Muscle layer of duodenum (tissue), 2 donors: ENCODE measurements around the gene DNAJC3.
"Not testable (repeated sequence)": the region's sequence is repeated elsewhere in the genome, so short reads cannot be mapped to it uniquely, and the experiment has no call there.

ENCODE experiments used
- H3K27ac ChIP-seq: one replicate; pipeline ENCODE4 v1.7.0; 2013; ENCODE audit warnings: mild to moderate bottlenecking, low read length
- H3K27me3 ChIP-seq: one replicate; pipeline ENCODE4 v1.7.0; 2013; ENCODE audit warnings: low read depth, mild to moderate bottlenecking, control low read depth, low read length
- H3K36me3 ChIP-seq, 2 donors: one replicate each; pipeline ENCODE4 v1.7.0; 2013; ENCODE audit warnings: low read length in 2 of 2, control low read depth in 1 of 2, mild to moderate bottlenecking in 1 of 2; ENCODE audit not compliant: insufficient read depth in 2 of 2, control insufficient read depth in 1 of 2
- H3K4me1 ChIP-seq, 2 donors: one replicate each; pipeline ENCODE4 v1.7.0; 2013; ENCODE audit warnings: low read length in 2 of 2, mild to moderate bottlenecking in 2 of 2, control low read depth in 1 of 2, moderate library complexity in 1 of 2; ENCODE audit not compliant: insufficient read depth in 2 of 2, control insufficient read depth in 1 of 2
- H3K4me3 ChIP-seq, 2 donors: one replicate each; pipeline ENCODE4 v1.7.0; 2013; ENCODE audit warnings: low read length in 2 of 2, low read depth in 1 of 2, mild to moderate bottlenecking in 1 of 2
- H3K9me3 ChIP-seq, 2 donors: one replicate each; pipeline ENCODE4 v1.7.0; 2013; ENCODE audit warnings: low read length in 2 of 2, control low read depth in 1 of 2, mild to moderate bottlenecking in 1 of 2; ENCODE audit not compliant: control insufficient read depth in 1 of 2
- donor health status: healthy.

Gene DNAJC3

GRCh38 chr13:95722241-95722640, 45.3 kb downstream of the DNAJC3 start:
- no peaks in the 10 kb centered on the region for H3K27me3 ChIP-seq
- H3K4me3 ChIP-seq = no peak overlapping the region
- H3K27ac ChIP-seq = no peak overlapping the region
- no peaks in the 10 kb centered on the region for H3K9me3 ChIP-seq
- H3K4me1 ChIP-seq = peaks cover 0 to 9% of the 10 kb centered on the region in 2 donors
- peaks cover 13 to 16% of the 10 kb centered on the region in 2 donors for H3K36me3 ChIP-seq

- no peaks in the 10 kb centered on the region for H3K27me3 ChIP-seq
- H3K4me1 ChIP-seq = peaks cover 0 to 9% of the 10 kb centered on the region in 2 donors
- H3K27ac ChIP-seq = no peak overlapping the region
- H3K36me3 ChIP-seq = peaks cover 13 to 16% of the 10 kb centered on the region in 2 donors
- H3K4me3 ChIP-seq = no peak overlapping the region
- no peaks in the 10 kb centered on the region for H3K9me3 ChIP-seq
These were observed 46.5 kb downstream of the DNAJC3 start for GRCh38 chr13:95723438-95723837.

GRCh38 chr13:95724252-95724651, 47.3 kb downstream of the DNAJC3 start:
- H3K27me3 ChIP-seq = no peaks in the 10 kb centered on the region
- H3K27ac ChIP-seq = no peak overlapping the region
- peaks cover 6 to 9% of the 10 kb centered on the region in 2 donors for H3K36me3 ChIP-seq
- no peaks in the 10 kb centered on the region for H3K9me3 ChIP-seq
- no peak overlapping the region for H3K4me3 ChIP-seq
- H3K4me1 ChIP-seq = peaks cover 0 to 9% of the 10 kb centered on the region in 2 donors

- no peak overlapping the region for H3K4me3 ChIP-seq
- H3K27me3 ChIP-seq = no peaks in the 10 kb centered on the region
- H3K27ac ChIP-seq = no peak overlapping the region
- peaks cover 0 to 3% of the 10 kb centered on the region in 2 donors for H3K9me3 ChIP-seq
- peaks cover 0 to 9% of the 10 kb centered on the region in 2 donors for H3K4me1 ChIP-seq
- H3K36me3 ChIP-seq = peaks cover 9 to 12% of the 10 kb centered on the region in 2 donors
These were observed 49.9 kb downstream of the DNAJC3 start for GRCh38 chr13:95726876-95727275.

- Histone ChIP-seq H3K36me3 (peaks cover 4 to 10% of the 10 kb centered on the region in 2 donors), H3K27me3 (no peaks in the 10 kb centered on the region), H3K9me3 (peaks cover 3 to 5% of the 10 kb centered on the region in 2 donors), H3K4me1 (peaks cover 0 to 6% of the 10 kb centered on the region in 2 donors), H3K27ac (no peak overlapping the region), H3K4me3 (no peak overlapping the region)
These were observed 52.0 kb downstream of the DNAJC3 start for GRCh38 chr13:95728957-95729356.

GRCh38 chr13:95734124-95734523, 57.2 kb downstream of the DNAJC3 start:
- peaks cover 0 to 12% of the 10 kb centered on the region in 2 donors for H3K36me3 ChIP-seq
- peaks cover 9 to 10% of the 10 kb centered on the region in 2 donors for H3K9me3 ChIP-seq
- H3K4me3 ChIP-seq = no peak overlapping the region
- H3K4me1 ChIP-seq = no peaks in the 10 kb centered on the region
- no peak overlapping the region for H3K27ac ChIP-seq
- H3K27me3 ChIP-seq = no peaks in the 10 kb centered on the region

- not testable (repeated sequence) for H3K9me3 ChIP-seq, H3K27me3 ChIP-seq, H3K4me1 ChIP-seq, H3K36me3 ChIP-seq, H3K27ac ChIP-seq, H3K4me3 ChIP-seq
These were observed 63.4 kb downstream of the DNAJC3 start for GRCh38 chr13:95740071-95740978.

GRCh38 chr13:95740979-95741320, 64.0 kb downstream of the DNAJC3 start:
- Histone ChIP-seq H3K36me3 (no peaks in the 10 kb centered on the region), H3K9me3 (no peaks in the 10 kb centered on the region), H3K4me1 (no peaks in the 10 kb centered on the region), H3K27me3 (no peaks in the 10 kb centered on the region), H3K27ac (no peak overlapping the region), H3K4me3 (no peak overlapping the region)

- Histone ChIP-seq H3K9me3 (no peaks in the 10 kb centered on the region), H3K36me3 (no peaks in the 10 kb centered on the region), H3K4me1 (no peaks in the 10 kb centered on the region), H3K4me3 (no peak overlapping the region), H3K27me3 (no peaks in the 10 kb centered on the region), H3K27ac (no peak overlapping the region)
These were observed 64.9 kb downstream of the DNAJC3 start for GRCh38 chr13:95741584-95742563.

- no peak overlapping the region for H3K27ac ChIP-seq
- H3K27me3 ChIP-seq = no peaks in the 10 kb centered on the region
These were observed 66.3 kb downstream of the DNAJC3 start for GRCh38 chr13:95743192-95743591.

GRCh38 chr13:95745289-95745688, 68.3 kb downstream of the DNAJC3 start:
- H3K9me3 ChIP-seq = no peaks in the 10 kb centered on the region
- no peaks in the 10 kb centered on the region for H3K27me3 ChIP-seq
- H3K4me1 ChIP-seq = no peaks in the 10 kb centered on the region
- no peak overlapping the region for H3K27ac ChIP-seq
- no peak overlapping the region for H3K4me3 ChIP-seq
- no peaks in the 10 kb centered on the region for H3K36me3 ChIP-seq

More at GRCh38 chr13:95743192-95743591, 66.3 kb downstream of the DNAJC3 start:
- H3K4me3 ChIP-seq = no peak overlapping the region
- no peaks in the 10 kb centered on the region for H3K4me1 ChIP-seq
- no peaks in the 10 kb centered on the region for H3K9me3 ChIP-seq
- no peaks in the 10 kb centered on the region for H3K36me3 ChIP-seq
